ENCODE measurements around the gene CYP3A7.
"Not testable (repeated sequence)": the region's sequence is repeated elsewhere in the genome, so short reads cannot be mapped to it uniquely, and the experiment has no call there.

CYP3A7 gene

GRCh38 chr7:99740573-99741440 lies 5.8 kb upstream of the CYP3A7 start:
- DNase-seq, result no peak

GRCh38 chr7:99739699-99740572 lies 4.9 kb upstream of the CYP3A7 start:
- DNase-seq, result no peak

- no peak for DNase-seq
These were observed 2.7 kb upstream of the CYP3A7 start for GRCh38 chr7:99737726-99738125.

GRCh38 chr7:99736667-99737066 lies 1.7 kb upstream of the CYP3A7 start:
- DNase-seq, result not testable (repeated sequence)

GRCh38 chr7:99733448-99733847 lies 1.5 kb downstream of the CYP3A7 start:
- no peak for DNase-seq

- DNase-seq, result no peak
These were observed 2.0 kb downstream of the CYP3A7 start for GRCh38 chr7:99733003-99733402.

- DNase-seq, result no peak
These were observed 3.2 kb downstream of the CYP3A7 start for GRCh38 chr7:99731638-99732374.

GRCh38 chr7:99730992-99731391 lies 4.0 kb downstream of the CYP3A7 start:
- DNase-seq, result no peak

GRCh38 chr7:99730238-99730810 lies 4.7 kb downstream of the CYP3A7 start:
- DNase-seq, result no peak

- no peak for DNase-seq
These were observed 5.3 kb downstream of the CYP3A7 start for GRCh38 chr7:99729486-99730237.

GRCh38 chr7:99728615-99729014 lies 6.4 kb downstream of the CYP3A7 start:
- no peak for DNase-seq

GRCh38 chr7:99723201-99723600 lies 11.8 kb downstream of the CYP3A7 start:
- not testable (repeated sequence) for DNase-seq

GRCh38 chr7:99720800-99721595 lies 14.0 kb downstream of the CYP3A7 start:
- no peak for DNase-seq

- DNase-seq, result no peak
These were observed 14.8 kb downstream of the CYP3A7 start for GRCh38 chr7:99719996-99720769.

- no peak for DNase-seq
These were observed 20.9 kb downstream of the CYP3A7 start for GRCh38 chr7:99713995-99714570.

GRCh38 chr7:99709838-99710578 lies 25.0 kb downstream of the CYP3A7 start:
- DNase-seq, result no peak

- no peak for DNase-seq
These were observed 25.7 kb downstream of the CYP3A7 start for GRCh38 chr7:99709260-99709659.

- DNase-seq, result no peak
These were observed 27.9 kb downstream of the CYP3A7 start for GRCh38 chr7:99707096-99707495.

- DNase-seq, result no peak
These were observed 35.0 kb downstream of the CYP3A7 start for GRCh38 chr7:99699946-99700345.
